ENCODE measurements around the gene RAMP3.

The RAMP3 gene

DNA sequence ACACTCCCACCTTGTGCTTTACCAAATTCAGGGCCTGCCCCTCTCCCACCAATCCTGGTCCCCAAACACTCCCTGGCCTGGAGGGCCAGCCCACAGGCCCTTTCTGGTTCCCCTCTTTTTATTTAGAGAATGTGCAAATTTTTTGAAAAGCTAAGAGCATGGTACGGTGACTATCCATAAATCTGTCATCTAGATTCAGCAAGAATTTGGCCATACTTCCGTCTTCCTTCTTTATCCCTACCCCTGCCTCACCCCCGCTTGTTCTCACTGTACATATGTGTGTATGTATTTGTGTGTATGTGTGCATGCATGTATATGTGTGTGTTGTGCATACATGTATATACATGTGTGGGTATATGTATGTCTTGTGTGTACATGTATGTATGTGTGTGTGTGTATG lies 38.0 kb upstream of the RAMP3 start:
- Histone ChIP-seq H3K27me3 (ENCODE audit: insufficient read depth, low read length) (peaks cover 25% of the 10 kb centered on the region), H2AFZ (ENCODE audit: low read length, unreplicated experiment) (no peak overlapping the region), H3K27ac (ENCODE audit: low read depth, low read length) (no peak overlapping the region), H3K4me1 (ENCODE audit: control insufficient read depth, insufficient read depth, low read length, unreplicated experiment) (no peaks in the 10 kb centered on the region), H3K79me2 (ENCODE audit: control insufficient read depth, insufficient read depth, low read length, unreplicated experiment) (no peaks in the 10 kb centered on the region), H3K4me3 (ENCODE audit: low read depth, low read length) (no peak overlapping the region), H3K36me3 (ENCODE audit: insufficient read depth, low read length) (no peaks in the 10 kb centered on the region)

DNA sequence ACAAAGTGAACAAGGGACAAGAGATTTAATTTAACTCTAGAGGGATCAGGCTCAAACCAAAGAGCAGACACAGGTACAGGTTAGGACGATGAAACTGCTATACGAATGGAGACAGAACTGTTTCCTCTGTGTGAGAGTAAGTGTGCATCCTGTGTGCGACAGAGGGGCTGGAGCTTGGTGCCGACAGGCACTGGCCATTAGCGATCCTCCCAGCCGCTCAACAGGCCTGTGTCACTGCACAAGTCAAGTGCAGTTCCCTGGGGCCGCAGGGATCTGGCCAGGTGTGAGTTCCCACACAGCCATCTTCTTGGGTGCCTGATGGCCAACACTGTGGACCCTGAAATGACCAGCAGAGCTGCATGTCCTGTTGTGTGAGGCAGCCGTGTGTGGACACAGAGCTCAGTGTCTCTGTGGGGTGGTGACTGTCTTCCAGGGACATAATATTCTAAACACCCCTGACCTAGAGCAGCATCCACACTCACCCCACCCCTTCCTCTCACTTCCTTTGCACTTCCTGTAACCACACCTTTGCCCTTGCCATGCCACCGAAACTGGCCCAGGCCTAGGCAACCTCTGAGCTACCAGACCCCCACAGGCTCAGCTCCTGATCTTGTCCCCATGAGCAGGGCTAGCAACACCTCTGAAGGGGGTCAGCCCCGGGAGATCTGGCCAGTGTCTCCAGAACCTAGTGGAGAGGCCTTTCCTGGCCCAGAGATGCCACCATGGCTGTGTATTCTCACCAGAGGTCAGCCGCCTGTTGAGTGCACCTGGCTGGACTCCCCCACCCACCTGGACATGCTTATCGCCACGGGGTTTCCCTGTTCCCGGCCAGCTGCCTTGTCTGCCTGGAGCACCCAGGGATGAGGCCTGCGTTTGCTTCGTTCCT lies 34.4 kb upstream of the RAMP3 start:
- no peak overlapping the region for H3K27ac ChIP-seq (ENCODE audit: low read depth, low read length)
- H2AFZ ChIP-seq (ENCODE audit: low read length, unreplicated experiment) = no peak overlapping the region
- no peaks in the 10 kb centered on the region for H3K4me1 ChIP-seq (ENCODE audit: control insufficient read depth, insufficient read depth, low read length, unreplicated experiment)
- no peaks in the 10 kb centered on the region for H3K79me2 ChIP-seq (ENCODE audit: control insufficient read depth, insufficient read depth, low read length, unreplicated experiment)
- H3K4me3 ChIP-seq (ENCODE audit: low read depth, low read length) = no peak overlapping the region
- no peaks in the 10 kb centered on the region for H3K27me3 ChIP-seq (ENCODE audit: insufficient read depth, low read length)
- no peaks in the 10 kb centered on the region for H3K36me3 ChIP-seq (ENCODE audit: insufficient read depth, low read length)

DNA sequence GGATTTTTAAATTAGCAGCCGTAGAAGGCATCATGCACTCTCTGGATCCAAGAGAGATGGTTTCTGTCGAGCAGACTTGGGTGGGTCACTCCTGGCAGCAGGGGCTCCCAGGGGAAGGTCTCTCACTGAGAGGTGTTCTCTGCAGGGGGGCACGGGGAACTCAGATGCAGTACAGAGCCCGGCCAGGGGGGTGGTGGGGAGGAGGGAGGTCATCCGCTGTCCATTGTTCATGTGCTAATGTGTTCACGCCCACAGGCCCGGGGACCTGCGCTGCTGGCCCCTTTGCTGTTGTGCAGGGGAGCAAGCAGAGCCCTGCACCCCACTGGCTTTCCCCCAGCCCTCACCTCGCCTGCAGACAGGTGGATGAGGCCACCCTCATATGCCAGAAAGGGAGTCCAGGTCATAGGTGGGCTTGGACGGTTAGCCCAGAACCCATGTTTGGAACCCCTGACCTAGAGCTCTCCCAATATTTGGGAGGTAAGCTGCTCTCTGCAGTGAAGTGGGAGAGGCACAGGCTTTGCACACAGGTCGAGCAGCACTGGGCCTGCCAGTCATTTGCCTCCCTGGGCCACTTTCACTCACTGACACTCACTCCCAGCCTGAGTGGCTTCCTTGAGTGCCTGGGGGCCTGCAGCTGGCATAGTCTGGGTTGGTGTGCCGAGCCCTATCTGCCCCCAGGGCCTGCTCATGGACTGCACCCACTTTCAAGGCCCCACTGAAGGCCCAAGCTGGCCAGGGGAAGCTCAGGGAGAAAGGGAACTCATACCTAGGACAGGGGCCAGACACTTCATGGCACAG lies 33.5 kb upstream of the RAMP3 start:
- Histone ChIP-seq H3K27ac (ENCODE audit: low read depth, low read length) (no peak overlapping the region), H2AFZ (ENCODE audit: low read length, unreplicated experiment) (no peak overlapping the region), H3K79me2 (ENCODE audit: control insufficient read depth, insufficient read depth, low read length, unreplicated experiment) (no peaks in the 10 kb centered on the region), H3K4me3 (ENCODE audit: low read depth, low read length) (no peak overlapping the region), H3K27me3 (ENCODE audit: insufficient read depth, low read length) (no peaks in the 10 kb centered on the region), H3K36me3 (ENCODE audit: insufficient read depth, low read length) (no peaks in the 10 kb centered on the region), H3K4me1 (ENCODE audit: control insufficient read depth, insufficient read depth, low read length, unreplicated experiment) (no peaks in the 10 kb centered on the region)

DNA sequence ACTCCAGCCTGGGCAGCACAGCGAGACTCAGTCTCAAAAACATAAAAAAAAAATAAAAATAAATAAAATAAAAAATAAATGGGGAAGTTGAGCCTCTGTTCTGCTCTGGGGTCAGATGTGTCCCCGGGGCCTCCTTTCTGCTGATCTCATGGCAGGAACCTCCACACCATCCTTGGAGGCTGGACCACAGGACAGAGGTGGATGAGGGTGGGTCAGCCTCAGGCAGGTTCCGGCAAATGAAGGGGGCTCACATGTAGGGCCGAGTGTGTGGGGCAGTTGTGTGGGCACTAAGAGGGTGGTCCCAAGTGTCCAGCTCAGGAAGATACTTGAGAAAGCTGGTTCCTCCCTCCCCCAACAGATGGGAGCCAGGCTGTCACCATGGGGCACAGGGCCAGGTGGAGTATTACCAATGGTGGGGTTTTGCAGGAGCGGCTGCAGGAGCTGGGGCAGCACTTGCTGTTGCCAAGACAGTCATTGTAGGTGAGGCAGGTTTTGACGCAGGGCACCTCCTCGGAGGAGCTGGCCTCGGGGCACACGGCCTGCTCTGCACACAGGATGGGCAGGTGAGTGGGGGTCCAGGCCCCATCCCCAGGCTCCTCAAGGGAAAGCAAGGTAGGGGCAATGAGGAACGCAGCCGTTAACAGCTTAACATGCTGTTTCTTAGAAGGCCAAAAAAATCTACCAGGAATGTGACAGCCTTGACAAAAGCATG lies 32.2 kb upstream of the RAMP3 start:
- Histone ChIP-seq H3K27me3 (ENCODE audit: insufficient read depth, low read length) (no peaks in the 10 kb centered on the region), H3K4me1 (ENCODE audit: control insufficient read depth, insufficient read depth, low read length, unreplicated experiment) (no peaks in the 10 kb centered on the region), H2AFZ (ENCODE audit: low read length, unreplicated experiment) (no peak overlapping the region), H3K4me3 (ENCODE audit: low read depth, low read length) (no peak overlapping the region), H3K79me2 (ENCODE audit: control insufficient read depth, insufficient read depth, low read length, unreplicated experiment) (no peaks in the 10 kb centered on the region), H3K27ac (ENCODE audit: low read depth, low read length) (no peak overlapping the region), H3K36me3 (ENCODE audit: insufficient read depth, low read length) (no peaks in the 10 kb centered on the region)

DNA sequence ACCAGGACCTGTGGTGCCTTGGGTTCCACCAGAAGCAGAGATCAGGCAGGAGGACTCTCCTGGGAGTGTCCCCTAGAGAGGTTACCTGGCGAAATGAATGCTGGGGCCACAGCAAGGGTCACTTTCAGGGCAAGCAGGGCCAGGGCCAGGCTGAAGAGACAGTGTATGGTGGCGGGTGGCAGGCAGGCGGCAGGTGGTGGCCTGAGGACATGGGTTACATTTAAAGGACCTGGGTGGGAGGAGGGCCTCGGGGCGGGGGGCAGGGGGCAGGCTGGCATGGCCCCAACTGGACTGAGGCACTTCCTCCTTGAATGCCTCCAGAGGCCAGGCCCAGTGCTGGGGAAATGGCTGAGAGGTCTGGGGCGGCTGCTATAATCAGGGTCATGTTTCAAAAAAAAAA lies 31.4 kb upstream of the RAMP3 start:
- H3K4me3 ChIP-seq (ENCODE audit: low read depth, low read length) = no peak overlapping the region

DNA sequence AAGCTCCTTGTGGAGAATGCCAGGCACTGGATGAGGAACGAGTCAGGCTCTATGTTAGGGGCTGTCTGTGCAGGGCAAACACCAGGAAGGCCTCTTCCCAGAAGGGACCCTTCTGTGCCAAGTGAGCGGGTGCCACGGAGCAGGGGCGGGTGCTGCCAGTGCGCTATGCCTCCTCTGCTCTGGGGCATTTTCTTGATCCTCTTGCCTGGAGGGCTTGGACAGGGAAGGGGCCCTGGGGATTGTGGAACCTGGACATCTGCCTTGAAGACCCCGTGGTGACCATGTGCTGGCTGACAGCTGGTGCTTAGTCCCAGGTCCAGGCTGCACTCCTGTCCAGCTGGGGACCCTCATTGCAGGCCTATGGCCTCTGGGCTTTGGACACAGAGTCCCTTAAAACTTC lies 30.7 kb upstream of the RAMP3 start:
- Histone ChIP-seq H3K79me2 (ENCODE audit: control insufficient read depth, insufficient read depth, low read length, unreplicated experiment) (no peaks in the 10 kb centered on the region), H3K4me3 (ENCODE audit: low read depth, low read length) (no peak overlapping the region), H3K27me3 (ENCODE audit: insufficient read depth, low read length) (no peaks in the 10 kb centered on the region), H3K36me3 (ENCODE audit: insufficient read depth, low read length) (no peaks in the 10 kb centered on the region), H3K27ac (ENCODE audit: low read depth, low read length) (no peak overlapping the region), H3K4me1 (ENCODE audit: control insufficient read depth, insufficient read depth, low read length, unreplicated experiment) (no peaks in the 10 kb centered on the region), H2AFZ (ENCODE audit: low read length, unreplicated experiment) (no peak overlapping the region)

More for the DNA sequence above, 31.4 kb upstream of the RAMP3 start:
- Histone ChIP-seq H2AFZ (ENCODE audit: low read length, unreplicated experiment) (no peak overlapping the region), H3K27ac (ENCODE audit: low read depth, low read length) (no peak overlapping the region), H3K79me2 (ENCODE audit: control insufficient read depth, insufficient read depth, low read length, unreplicated experiment) (no peaks in the 10 kb centered on the region), H3K36me3 (ENCODE audit: insufficient read depth, low read length) (no peaks in the 10 kb centered on the region), H3K4me1 (ENCODE audit: control insufficient read depth, insufficient read depth, low read length, unreplicated experiment) (no peaks in the 10 kb centered on the region), H3K27me3 (ENCODE audit: insufficient read depth, low read length) (no peaks in the 10 kb centered on the region)

DNA sequence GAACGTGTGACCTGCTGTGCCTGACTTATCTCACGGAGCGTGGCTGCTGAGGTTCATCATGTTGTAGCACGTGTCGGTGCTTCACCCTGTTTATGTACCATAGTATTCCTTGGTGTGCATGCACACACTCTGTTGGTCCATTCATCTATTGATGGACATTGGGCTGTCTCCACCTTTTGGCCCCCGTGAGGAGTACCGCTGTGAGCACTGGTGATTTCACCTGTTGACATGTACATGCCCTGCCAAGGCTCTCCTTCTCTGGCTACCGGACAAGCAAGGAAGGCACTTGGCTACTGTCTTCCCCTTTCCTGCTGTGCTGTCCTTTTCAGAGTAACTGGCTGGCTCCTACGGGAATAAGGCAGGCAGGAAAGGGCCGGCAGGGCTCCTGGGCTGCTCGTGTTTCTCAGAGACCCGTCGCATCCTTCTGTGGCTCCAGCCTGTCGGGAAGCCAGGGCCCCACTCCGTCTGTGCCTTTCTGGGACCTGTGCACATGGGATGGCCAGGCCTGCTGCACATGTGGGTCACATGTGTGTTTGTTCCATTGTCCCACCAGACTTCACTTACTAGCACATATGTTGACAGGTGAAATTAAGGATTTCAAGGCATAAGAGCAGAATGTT lies 28.3 kb upstream of the RAMP3 start:
- H3K79me2 ChIP-seq (ENCODE audit: control insufficient read depth, insufficient read depth, low read length, unreplicated experiment) = no peaks in the 10 kb centered on the region
- no peak overlapping the region for H3K4me3 ChIP-seq (ENCODE audit: low read depth, low read length)
- H3K27ac ChIP-seq (ENCODE audit: low read depth, low read length) = no peak overlapping the region
- H3K4me1 ChIP-seq (ENCODE audit: control insufficient read depth, insufficient read depth, low read length, unreplicated experiment) = no peaks in the 10 kb centered on the region
- no peaks in the 10 kb centered on the region for H3K27me3 ChIP-seq (ENCODE audit: insufficient read depth, low read length)
- H2AFZ ChIP-seq (ENCODE audit: low read length, unreplicated experiment) = no peak overlapping the region
- H3K36me3 ChIP-seq (ENCODE audit: insufficient read depth, low read length) = no peaks in the 10 kb centered on the region

DNA sequence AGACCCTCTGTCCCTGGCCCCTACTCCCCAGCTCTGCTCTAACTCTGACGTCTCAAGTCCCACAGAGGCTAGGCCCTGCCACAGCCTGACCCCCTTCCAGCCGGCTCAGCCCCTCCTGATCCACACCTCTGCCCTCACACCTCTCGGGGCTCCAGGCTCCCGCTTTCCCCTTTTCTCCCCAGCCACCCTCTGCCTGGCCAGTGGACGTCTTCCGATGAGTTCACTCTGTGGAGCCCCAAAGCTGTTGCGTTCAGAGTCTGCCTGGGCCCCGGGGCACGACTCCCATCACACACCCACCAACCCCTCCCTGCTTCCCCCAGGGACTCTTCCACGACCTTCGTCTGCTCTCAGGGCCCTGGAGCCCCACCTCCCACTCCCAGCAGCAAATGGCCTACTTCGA lies 27.7 kb upstream of the RAMP3 start:
- Histone ChIP-seq H3K79me2 (ENCODE audit: control insufficient read depth, insufficient read depth, low read length, unreplicated experiment) (no peaks in the 10 kb centered on the region), H3K4me1 (ENCODE audit: control insufficient read depth, insufficient read depth, low read length, unreplicated experiment) (no peaks in the 10 kb centered on the region), H3K36me3 (ENCODE audit: insufficient read depth, low read length) (no peaks in the 10 kb centered on the region), H2AFZ (ENCODE audit: low read length, unreplicated experiment) (no peak overlapping the region), H3K27me3 (ENCODE audit: insufficient read depth, low read length) (no peaks in the 10 kb centered on the region), H3K27ac (ENCODE audit: low read depth, low read length) (no peak overlapping the region), H3K4me3 (ENCODE audit: low read depth, low read length) (no peak overlapping the region)

DNA sequence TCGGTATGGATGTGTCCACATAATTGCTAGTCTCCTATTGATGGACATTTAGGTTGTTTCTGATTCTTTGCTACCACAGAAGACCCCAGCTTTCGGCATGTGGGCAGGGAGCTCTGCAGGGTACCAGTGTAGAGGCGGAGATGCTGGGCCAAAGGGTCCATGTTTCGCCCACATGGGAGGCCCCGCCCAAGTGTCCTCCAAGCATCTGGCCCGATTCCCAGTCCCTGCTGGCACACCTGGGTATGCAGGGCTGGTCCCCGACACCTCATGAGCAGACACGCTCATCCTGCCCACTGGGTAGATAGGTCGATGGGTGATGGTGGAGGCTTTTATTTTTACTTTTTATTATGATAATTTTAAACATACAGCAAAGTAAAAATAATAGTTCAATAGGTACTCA lies 26.7 kb upstream of the RAMP3 start:
- H3K4me3 ChIP-seq (ENCODE audit: low read depth, low read length) = no peak overlapping the region
- H3K4me1 ChIP-seq (ENCODE audit: control insufficient read depth, insufficient read depth, low read length, unreplicated experiment) = no peaks in the 10 kb centered on the region
- H3K27ac ChIP-seq (ENCODE audit: low read depth, low read length) = no peak overlapping the region
- H3K36me3 ChIP-seq (ENCODE audit: insufficient read depth, low read length) = no peaks in the 10 kb centered on the region
- H3K27me3 ChIP-seq (ENCODE audit: insufficient read depth, low read length) = no peaks in the 10 kb centered on the region
- H3K79me2 ChIP-seq (ENCODE audit: control insufficient read depth, insufficient read depth, low read length, unreplicated experiment) = no peaks in the 10 kb centered on the region
- no peak overlapping the region for H2AFZ ChIP-seq (ENCODE audit: low read length, unreplicated experiment)

DNA sequence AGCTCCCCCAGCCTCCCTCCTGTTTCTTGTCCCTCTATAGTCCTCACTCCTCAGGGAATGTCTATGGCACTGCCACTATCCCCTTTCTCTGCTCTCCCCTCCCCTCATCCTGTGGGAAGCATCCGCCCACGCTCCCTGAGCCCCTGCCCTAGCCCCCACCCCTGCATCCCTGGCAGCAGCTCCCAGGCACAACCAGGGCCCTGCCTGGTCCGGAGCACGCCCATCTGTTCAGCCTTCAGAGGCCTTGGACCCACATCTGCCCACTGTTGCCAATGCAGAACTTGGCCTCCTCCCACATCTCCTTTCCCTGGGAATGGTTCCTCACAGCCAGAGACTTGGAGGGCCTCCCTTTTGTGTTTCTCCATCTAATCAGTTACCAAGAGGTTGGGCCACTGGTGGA lies 25.7 kb upstream of the RAMP3 start:
- H2AFZ ChIP-seq (ENCODE audit: low read length, unreplicated experiment) = no peak overlapping the region
- no peaks in the 10 kb centered on the region for H3K79me2 ChIP-seq (ENCODE audit: control insufficient read depth, insufficient read depth, low read length, unreplicated experiment)
- H3K27ac ChIP-seq (ENCODE audit: low read depth, low read length) = no peak overlapping the region
- H3K36me3 ChIP-seq (ENCODE audit: insufficient read depth, low read length) = no peaks in the 10 kb centered on the region
- H3K27me3 ChIP-seq (ENCODE audit: insufficient read depth, low read length) = no peaks in the 10 kb centered on the region
- no peaks in the 10 kb centered on the region for H3K4me1 ChIP-seq (ENCODE audit: control insufficient read depth, insufficient read depth, low read length, unreplicated experiment)
- H3K4me3 ChIP-seq (ENCODE audit: low read depth, low read length) = no peak overlapping the region

Measured in ACC112 (cell line).